HepG2 (cell line): ENCODE data around the gene PANK1. TPM values are rescaled to one million over a fixed set of nuclear protein-coding genes. Genes with fewer than 3 reads are reported as not detected.

Experiments used
- EP300 ChIP-seq, 3 experiments: sonication (generic) in 1 of 3; formaldehyde crosslinking in 1 of 3; IDR thresholded peaks; 2 replicates each; pipeline versions ENCODE4 v1.5.1 to v1.6.1; 2011 to 2020; ENCODE audit warnings: low read depth in 2 of 3, low read length in 2 of 3, borderline replicate concordance in 1 of 3, improper control_type of control experiment in 1 of 3, mild to moderate bottlenecking in 1 of 3, missing genetic modification reagents in 1 of 3, moderate library complexity in 1 of 3
- GATA4 ChIP-seq: sonication (generic); IDR thresholded peaks from 2 replicates; pipeline ENCODE4 v1.6.1; 2016; ENCODE audit warnings: antibody characterized with exemption, low read depth, borderline replicate concordance
- KDM4B ChIP-seq: sonication (generic); formaldehyde crosslinking; IDR thresholded peaks from 2 replicates; pipeline ENCODE4 v1.4.0; 2020; ENCODE audit warnings: missing genetic modification reagents
- KLF15 ChIP-seq: sonication (generic); formaldehyde crosslinking; IDR thresholded peaks from 2 replicates; pipeline ENCODE4 v1.8.1; 2023; ENCODE audit warnings: borderline replicate concordance, mild to moderate bottlenecking, inconsistent platforms, missing genetic modification reagents, mixed read lengths
- MTA1 ChIP-seq: sonication (generic); formaldehyde crosslinking; IDR thresholded peaks from 2 replicates; pipeline ENCODE4 v1.4.0; 2020; ENCODE audit warnings: missing genetic modification reagents, mild to moderate bottlenecking, borderline replicate concordance
- TBP ChIP-seq: sonication (generic); formaldehyde crosslinking; IDR thresholded peaks from 2 replicates; pipeline ENCODE4 v1.5.0; 2020; ENCODE audit warnings: missing genetic modification reagents
- XBP1 ChIP-seq: sonication (generic); formaldehyde crosslinking; IDR thresholded peaks from 2 replicates; pipeline ENCODE4 v1.5.0; 2020; ENCODE audit warnings: missing genetic modification reagents
- ZFP36L1 ChIP-seq: sonication (generic); formaldehyde crosslinking; IDR thresholded peaks from 2 replicates; pipeline ENCODE4 v1.8.0; 2022; ENCODE audit warnings: mild to moderate bottlenecking, missing genetic modification reagents, moderate library complexity
- ZNF382 ChIP-seq: sonication (generic); formaldehyde crosslinking; IDR thresholded peaks from 2 replicates; pipeline ENCODE4 v1.5.0; 2020; ENCODE audit warnings: missing genetic modification reagents, mild to moderate bottlenecking, borderline replicate concordance
- ZNF556 ChIP-seq: sonication (generic); formaldehyde crosslinking; IDR thresholded peaks from 2 replicates; pipeline ENCODE4 v1.4.0; 2020; ENCODE audit warnings: mild to moderate bottlenecking, missing genetic modification reagents, borderline replicate concordance
- ZNF563 ChIP-seq: sonication (generic); formaldehyde crosslinking; IDR thresholded peaks from 2 replicates; pipeline ENCODE4 v1.8.0; 2022; ENCODE audit warnings: mild to moderate bottlenecking, moderate library complexity, missing genetic modification reagents
- polyA plus RNA-seq, 8 experiments: library from polyadenylated mRNA; depleted of rRNA in 3 of 8; stranded (reverse) in 7 of 8; unstranded in 1 of 8; fragments of >200 nt; fragmentation: Illumina TruSeq in 4 of 8; extraction: Trizol in 4 of 8; gene quantifications; 2 replicates each; pipeline versions ENCODE4 v1.2.1 to v1.2.3, GENCODE V29; 2011 to 2016; ENCODE audit warnings: low read depth in 4 of 8, missing spikeins in 1 of 8, mixed read lengths in 1 of 8; ENCODE audit not compliant: insufficient read depth in 1 of 8
- total RNA-seq, 5 experiments: library from RNA; depleted of rRNA; stranded (reverse); fragments of >200 nt; fragmentation: Illumina TruSeq; extraction: Trizol; gene quantifications; 2 replicates each; pipeline ENCODE4 v1.2.3, GENCODE V29; 2016; ENCODE audit warnings: low read depth in 1 of 5
- TF ChIP-seq, protein P1 (sequence below): sonication (generic); formaldehyde crosslinking; conservative IDR thresholded peaks from 2 replicates; pipeline ENCODE4 v1.4.0; 2020; ENCODE audit warnings: missing genetic modification reagents
- TF ChIP-seq, protein P2 (sequence below): fragments of 450-650 bp; IDR thresholded peaks from 2 replicates; pipeline ENCODE4 v1.6.1; 2017
- TF ChIP-seq, protein P3 (sequence below): sonication (generic); formaldehyde crosslinking; IDR thresholded peaks from 2 replicates; pipeline ENCODE4 v1.8.0; 2022; ENCODE audit warnings: mild to moderate bottlenecking, missing genetic modification reagents, moderate library complexity
- TF ChIP-seq, protein P4 (sequence below): sonication (generic); formaldehyde crosslinking; IDR thresholded peaks from 2 replicates; pipeline ENCODE4 v1.5.0; 2020; ENCODE audit warnings: mild to moderate bottlenecking, missing genetic modification reagents, borderline replicate concordance
- TF ChIP-seq, protein P5 (sequence below): sonication (generic); formaldehyde crosslinking; IDR thresholded peaks from 2 replicates; pipeline ENCODE4 v1.8.0; 2022; ENCODE audit warnings: missing genetic modification reagents, mild to moderate bottlenecking, moderate library complexity, borderline replicate concordance

PANK1 gene
- total and polyA plus RNA-seq, 2 of the 13 experiments (the other 11 are each of a cell fraction or from before 2014, with no cell fraction given) = 18.2 to 33.3 TPM

DNA sequence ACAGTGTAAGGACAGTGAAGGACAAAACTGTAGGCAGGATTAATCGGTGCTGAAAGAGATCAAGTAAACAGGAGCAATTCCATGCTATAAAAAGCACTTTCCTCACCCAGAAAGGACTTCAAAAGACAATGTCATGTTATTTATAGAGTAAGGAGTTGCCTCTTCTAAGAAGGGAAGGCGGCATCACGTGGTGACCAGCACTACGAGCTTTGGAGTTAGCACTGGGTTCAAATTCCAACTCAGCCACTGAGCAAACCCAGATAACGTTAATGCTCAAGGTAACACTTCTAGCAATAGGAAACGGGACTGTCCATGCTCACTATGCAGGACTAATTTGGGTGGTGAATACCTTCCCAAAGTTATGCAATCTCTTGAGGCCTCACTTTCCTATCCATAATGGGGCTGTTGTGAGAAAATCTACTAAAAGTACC is 715 bp upstream of the PANK1 start (continued):
- TF ChIP-seq KLF15 (CRISPR knock-in tag) = no peak
- TF ChIP-seq, protein P1, sequence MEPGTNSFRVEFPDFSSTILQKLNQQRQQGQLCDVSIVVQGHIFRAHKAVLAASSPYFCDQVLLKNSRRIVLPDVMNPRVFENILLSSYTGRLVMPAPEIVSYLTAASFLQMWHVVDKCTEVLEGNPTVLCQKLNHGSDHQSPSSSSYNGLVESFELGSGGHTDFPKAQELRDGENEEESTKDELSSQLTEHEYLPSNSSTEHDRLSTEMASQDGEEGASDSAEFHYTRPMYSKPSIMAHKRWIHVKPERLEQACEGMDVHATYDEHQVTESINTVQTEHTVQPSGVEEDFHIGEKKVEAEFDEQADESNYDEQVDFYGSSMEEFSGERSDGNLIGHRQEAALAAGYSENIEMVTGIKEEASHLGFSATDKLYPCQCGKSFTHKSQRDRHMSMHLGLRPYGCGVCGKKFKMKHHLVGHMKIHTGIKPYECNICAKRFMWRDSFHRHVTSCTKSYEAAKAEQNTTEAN (CRISPR knock-in tag) = peak; percentile 69; the same call in 1 of the 2 replicates
- TF ChIP-seq ZNF382 (CRISPR knock-in tag) = no peak
- TF ChIP-seq MTA1 = no peak
- TF ChIP-seq, protein P2, sequence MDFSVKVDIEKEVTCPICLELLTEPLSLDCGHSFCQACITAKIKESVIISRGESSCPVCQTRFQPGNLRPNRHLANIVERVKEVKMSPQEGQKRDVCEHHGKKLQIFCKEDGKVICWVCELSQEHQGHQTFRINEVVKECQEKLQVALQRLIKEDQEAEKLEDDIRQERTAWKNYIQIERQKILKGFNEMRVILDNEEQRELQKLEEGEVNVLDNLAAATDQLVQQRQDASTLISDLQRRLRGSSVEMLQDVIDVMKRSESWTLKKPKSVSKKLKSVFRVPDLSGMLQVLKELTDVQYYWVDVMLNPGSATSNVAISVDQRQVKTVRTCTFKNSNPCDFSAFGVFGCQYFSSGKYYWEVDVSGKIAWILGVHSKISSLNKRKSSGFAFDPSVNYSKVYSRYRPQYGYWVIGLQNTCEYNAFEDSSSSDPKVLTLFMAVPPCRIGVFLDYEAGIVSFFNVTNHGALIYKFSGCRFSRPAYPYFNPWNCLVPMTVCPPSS = no peak
- TF ChIP-seq TBP (CRISPR knock-in tag) = no peak
- peak; percentile 73; the same call in 1 of the 2 replicates for TF ChIP-seq GATA4
- no peak for TF ChIP-seq ZNF563 (CRISPR knock-in tag)
- TF ChIP-seq, protein P3, sequence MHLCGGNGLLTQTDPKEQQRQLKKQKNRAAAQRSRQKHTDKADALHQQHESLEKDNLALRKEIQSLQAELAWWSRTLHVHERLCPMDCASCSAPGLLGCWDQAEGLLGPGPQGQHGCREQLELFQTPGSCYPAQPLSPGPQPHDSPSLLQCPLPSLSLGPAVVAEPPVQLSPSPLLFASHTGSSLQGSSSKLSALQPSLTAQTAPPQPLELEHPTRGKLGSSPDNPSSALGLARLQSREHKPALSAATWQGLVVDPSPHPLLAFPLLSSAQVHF = no peak
- TF ChIP-seq KDM4B (CRISPR knock-in tag) = 0 out of 2 replicates have a peak, but pooled peaks have one; percentile 49
- peak; percentile 72 to 90; a peak in 3 of 4 replicates for TF ChIP-seq EP300 (IDR thresholded peaks at IDR 0.05; ENCODE audit: low read depth in 2 of 2, low read length in 2 of 2)
- TF ChIP-seq EP300 (CRISPR knock-in tag; IDR thresholded peaks at IDR 0.05; ENCODE audit: borderline replicate concordance) = peak; percentile 79; the same call in 1 of the 2 replicates
- TF ChIP-seq ZNF556 (CRISPR knock-in tag) = peak; percentile 13; the same call in 1 of the 2 replicates
- TF ChIP-seq XBP1 (CRISPR knock-in tag) = no peak
- TF ChIP-seq, protein P4, sequence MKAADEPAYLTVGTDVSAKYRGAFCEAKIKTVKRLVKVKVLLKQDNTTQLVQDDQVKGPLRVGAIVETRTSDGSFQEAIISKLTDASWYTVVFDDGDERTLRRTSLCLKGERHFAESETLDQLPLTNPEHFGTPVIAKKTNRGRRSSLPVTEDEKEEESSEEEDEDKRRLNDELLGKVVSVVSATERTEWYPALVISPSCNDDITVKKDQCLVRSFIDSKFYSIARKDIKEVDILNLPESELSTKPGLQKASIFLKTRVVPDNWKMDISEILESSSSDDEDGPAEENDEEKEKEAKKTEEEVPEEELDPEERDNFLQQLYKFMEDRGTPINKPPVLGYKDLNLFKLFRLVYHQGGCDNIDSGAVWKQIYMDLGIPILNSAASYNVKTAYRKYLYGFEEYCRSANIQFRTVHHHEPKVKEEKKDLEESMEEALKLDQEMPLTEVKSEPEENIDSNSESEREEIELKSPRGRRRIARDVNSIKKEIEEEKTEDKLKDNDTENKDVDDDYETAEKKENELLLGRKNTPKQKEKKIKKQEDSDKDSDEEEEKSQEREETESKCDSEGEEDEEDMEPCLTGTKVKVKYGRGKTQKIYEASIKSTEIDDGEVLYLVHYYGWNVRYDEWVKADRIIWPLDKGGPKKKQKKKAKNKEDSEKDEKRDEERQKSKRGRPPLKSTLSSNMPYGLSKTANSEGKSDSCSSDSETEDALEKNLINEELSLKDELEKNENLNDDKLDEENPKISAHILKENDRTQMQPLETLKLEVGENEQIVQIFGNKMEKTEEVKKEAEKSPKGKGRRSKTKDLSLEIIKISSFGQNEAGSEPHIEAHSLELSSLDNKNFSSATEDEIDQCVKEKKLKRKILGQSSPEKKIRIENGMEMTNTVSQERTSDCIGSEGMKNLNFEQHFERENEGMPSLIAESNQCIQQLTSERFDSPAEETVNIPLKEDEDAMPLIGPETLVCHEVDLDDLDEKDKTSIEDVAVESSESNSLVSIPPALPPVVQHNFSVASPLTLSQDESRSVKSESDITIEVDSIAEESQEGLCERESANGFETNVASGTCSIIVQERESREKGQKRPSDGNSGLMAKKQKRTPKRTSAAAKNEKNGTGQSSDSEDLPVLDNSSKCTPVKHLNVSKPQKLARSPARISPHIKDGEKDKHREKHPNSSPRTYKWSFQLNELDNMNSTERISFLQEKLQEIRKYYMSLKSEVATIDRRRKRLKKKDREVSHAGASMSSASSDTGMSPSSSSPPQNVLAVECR = no peak; the same call in 1 of the 2 replicates
- TF ChIP-seq, protein P5, sequence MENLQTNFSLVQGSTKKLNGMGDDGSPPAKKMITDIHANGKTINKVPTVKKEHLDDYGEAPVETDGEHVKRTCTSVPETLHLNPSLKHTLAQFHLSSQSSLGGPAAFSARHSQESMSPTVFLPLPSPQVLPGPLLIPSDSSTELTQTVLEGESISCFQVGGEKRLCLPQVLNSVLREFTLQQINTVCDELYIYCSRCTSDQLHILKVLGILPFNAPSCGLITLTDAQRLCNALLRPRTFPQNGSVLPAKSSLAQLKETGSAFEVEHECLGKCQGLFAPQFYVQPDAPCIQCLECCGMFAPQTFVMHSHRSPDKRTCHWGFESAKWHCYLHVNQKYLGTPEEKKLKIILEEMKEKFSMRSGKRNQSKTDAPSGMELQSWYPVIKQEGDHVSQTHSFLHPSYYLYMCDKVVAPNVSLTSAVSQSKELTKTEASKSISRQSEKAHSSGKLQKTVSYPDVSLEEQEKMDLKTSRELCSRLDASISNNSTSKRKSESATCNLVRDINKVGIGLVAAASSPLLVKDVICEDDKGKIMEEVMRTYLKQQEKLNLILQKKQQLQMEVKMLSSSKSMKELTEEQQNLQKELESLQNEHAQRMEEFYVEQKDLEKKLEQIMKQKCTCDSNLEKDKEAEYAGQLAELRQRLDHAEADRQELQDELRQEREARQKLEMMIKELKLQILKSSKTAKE (CRISPR knock-in tag) = no peak
- peak; percentile 76; the same call in 1 of the 2 replicates for TF ChIP-seq ZFP36L1
